WI38 (cell line): ENCODE data around the gene MRPL57.
"Not testable (repeated sequence)": the region's sequence is repeated elsewhere in the genome, so short reads cannot be mapped to it uniquely, and the experiment has no call there.

Source experiments
- H3K4me3 ChIP-seq: 2 replicates; pipeline ENCODE4 v1.5.1; 2011; ENCODE audit warnings: low read depth, mild to moderate bottlenecking, control low read depth, low read length
- CTCF ChIP-seq: IDR thresholded peaks from 2 replicates; pipeline ENCODE4 v1.5.1; 2012; ENCODE audit warnings: low read depth, mild to moderate bottlenecking, control low read depth, low read length

MRPL57 gene

DNA sequence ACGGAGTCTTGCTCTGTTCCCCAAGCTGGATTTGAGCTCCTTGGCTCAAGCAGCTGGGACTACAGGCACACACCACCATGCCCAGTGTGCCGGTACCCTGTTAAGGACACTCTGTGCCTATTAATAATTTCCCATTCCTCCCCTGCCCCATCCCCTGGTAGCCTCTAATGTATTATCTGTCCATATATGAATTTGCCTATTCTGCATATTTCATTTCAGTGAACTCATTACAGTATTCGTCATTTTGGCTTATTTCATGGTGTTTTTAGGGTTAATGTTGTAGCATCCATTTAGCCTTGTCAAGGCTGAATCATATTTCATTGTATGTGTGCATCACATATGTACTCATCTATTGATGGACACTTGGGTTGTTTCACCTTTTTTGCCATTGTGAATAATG lies 33.7 kb upstream of the MRPL57 start:
- TF ChIP-seq CTCF = no peak
- no peak overlapping the region for H3K4me3 ChIP-seq

- no peak overlapping the region for H3K4me3 ChIP-seq
- no peak for TF ChIP-seq CTCF
These were observed 28.6 kb upstream of the MRPL57 start for GRCh38 chr13:21147827-21148226.

DNA sequence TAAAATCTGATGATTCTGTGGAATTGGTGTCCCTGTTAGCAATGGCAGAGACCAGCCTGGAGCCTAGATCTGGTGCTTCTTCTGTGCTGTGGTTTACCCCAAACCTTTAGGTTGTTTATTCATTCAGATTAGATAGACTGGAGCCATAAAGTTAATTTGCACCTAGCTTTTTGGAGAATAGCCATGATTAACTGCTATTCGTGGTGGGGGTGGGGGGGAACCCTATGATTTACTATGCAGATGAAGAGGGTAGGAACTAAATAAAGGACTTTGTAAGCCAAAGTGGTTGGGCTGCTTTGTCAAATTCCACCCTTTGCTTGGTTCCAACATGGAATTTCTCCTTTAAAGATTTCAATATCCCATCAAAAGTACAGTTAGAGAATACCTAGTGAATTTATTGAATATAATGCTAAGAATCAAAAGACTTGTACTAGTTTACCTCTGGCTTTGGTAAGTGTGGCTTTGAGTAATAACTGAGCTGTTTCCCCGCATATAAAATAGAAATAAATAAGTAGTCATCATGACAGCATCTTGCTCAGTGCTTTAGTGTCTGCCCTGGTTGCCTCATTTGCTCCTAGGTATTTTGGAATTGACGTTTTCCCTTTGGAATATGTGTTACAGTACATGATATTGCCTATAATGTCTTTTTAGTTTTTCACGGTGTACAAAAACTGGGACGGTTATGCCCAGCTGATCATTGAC lies 27.8 kb upstream of the MRPL57 start:
- no peak for TF ChIP-seq CTCF
- no peak overlapping the region for H3K4me3 ChIP-seq

- no peak for TF ChIP-seq CTCF
- H3K4me3 ChIP-seq = no peak overlapping the region
These were observed 26.9 kb upstream of the MRPL57 start for GRCh38 chr13:21149568-21149967.

GRCh38 chr13:21150013-21150412 lies 26.4 kb upstream of the MRPL57 start:
- H3K4me3 ChIP-seq = no peak overlapping the region
- no peak for TF ChIP-seq CTCF

- no peak for TF ChIP-seq CTCF
- H3K4me3 ChIP-seq = no peak overlapping the region
These were observed 24.1 kb upstream of the MRPL57 start for GRCh38 chr13:21152251-21152899.

DNA sequence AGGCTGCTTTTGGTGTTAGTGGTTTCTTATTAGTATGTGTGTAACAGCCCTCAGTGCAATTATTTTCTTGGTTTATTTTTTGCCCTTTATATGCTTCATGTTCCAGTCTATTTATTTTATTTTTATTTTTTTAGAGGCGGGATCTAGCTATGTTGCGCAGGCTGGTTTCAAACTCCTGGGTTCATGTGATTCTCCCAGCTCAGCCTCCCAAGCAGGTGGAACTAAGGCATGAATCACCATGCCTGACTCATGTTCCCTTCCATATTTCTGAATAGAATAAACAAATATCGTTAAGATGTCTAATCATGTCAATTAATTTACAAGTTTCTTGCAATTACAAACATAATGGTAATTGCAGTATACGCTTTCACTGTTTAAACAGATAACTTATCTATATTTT lies 11.8 kb upstream of the MRPL57 start:
- TF ChIP-seq CTCF = no peak
- H3K4me3 ChIP-seq = no peak overlapping the region

- not testable (repeated sequence) for H3K4me3 ChIP-seq
These were observed 10.9 kb upstream of the MRPL57 start for GRCh38 chr13:21165606-21166005.
